Stimulated activated memory B cell treated with anti-CD40 and anti-IgM and Interleukin-4, amounts not matched to agents 10 μg/mL and 1 μg/mL and 100 μg/mL, for 72 hours (primary cell): ENCODE measurements around the gene SEC24A.
"Not testable (repeated sequence)": the region's sequence is repeated elsewhere in the genome, so short reads cannot be mapped to it uniquely, and the experiment has no call there.

Source experiments
- ATAC-seq: fragments of 150-1000 bp; cut with Tn5 transposase; 2 replicates; pipeline ENCODE4 v1.10.0; 2021
- H3K27ac Mint-ChIP-seq: one replicate; pipeline ENCODE4 v1.8.0; 2022; ENCODE audit warnings: mild to moderate bottlenecking, mixed read lengths
- H3K27me3 Mint-ChIP-seq: one replicate; pipeline ENCODE4 v1.8.0; 2022; ENCODE audit warnings: mixed read lengths
- H3K36me3 Mint-ChIP-seq: one replicate; pipeline ENCODE4 v1.8.0; 2022; ENCODE audit warnings: mixed read lengths
- H3K4me1 Mint-ChIP-seq: one replicate; pipeline ENCODE4 v1.8.0; 2022; ENCODE audit warnings: mixed read lengths
- H3K4me3 Mint-ChIP-seq: one replicate; pipeline ENCODE4 v1.8.0; 2022; ENCODE audit warnings: mild to moderate bottlenecking, moderate library complexity, mixed read lengths
- H3K9me3 Mint-ChIP-seq: one replicate; pipeline ENCODE4 v1.8.0; 2022; ENCODE audit warnings: mixed read lengths

Gene SEC24A

DNA sequence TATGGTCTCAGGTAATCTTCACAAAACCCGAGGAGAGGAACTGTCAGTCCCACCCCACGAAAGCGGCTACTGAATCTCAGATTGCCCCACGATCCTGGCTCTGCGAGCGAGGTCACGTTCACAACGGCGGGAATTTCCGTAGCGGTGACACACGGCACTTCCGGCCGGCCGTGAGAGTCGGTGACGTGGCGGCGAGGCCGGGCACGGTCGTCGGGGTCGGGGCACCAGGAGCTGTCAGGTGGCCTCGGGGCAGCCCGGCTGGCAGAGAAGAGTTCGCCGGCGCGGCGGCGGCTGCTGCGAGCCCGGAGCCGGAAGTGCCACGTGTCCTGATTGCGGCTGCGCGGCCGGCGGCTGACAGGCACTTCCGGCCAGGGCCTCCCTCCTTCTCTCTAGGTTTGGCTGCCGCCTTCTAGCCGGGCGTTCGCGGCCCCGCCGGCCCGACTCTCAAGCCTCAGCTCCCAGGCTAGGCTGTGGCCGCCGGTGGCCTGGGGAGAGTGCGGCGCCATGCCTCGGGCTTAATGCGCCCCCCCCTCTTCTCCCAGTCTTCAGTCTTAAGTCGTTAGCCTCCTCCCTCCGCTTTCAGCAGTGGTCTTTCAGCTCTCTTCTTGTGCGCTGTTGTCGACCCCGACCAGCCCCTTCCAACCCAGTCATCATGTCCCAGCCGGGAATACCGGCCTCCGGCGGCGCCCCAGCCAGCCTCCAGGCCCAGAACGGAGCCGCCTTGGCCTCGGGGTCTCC, at the start of gene SEC24A:
TSS of gene SEC24A (plus strand) at position 361 of the 738 bp plus-strand sequence. CDS start at position 653, 292 bp downstream.
- no peaks in the 10 kb centered on the region for H3K36me3 Mint-ChIP-seq
- no peaks in the 10 kb centered on the region for H3K27me3 Mint-ChIP-seq
- ATAC-seq, result peak; percentile 95
- H3K4me3 Mint-ChIP-seq, result peak within 1 kb of the TSS; percentile 98
- H3K4me1 Mint-ChIP-seq, result peaks cover 27% of the 10 kb centered on the region
- H3K9me3 Mint-ChIP-seq, result no peaks in the 10 kb centered on the region
- H3K27ac Mint-ChIP-seq, result peak within 1 kb of the TSS; percentile 99

GRCh38 chr5:134599820-134600219, 48.8 kb upstream of the SEC24A start:
- H3K4me1 Mint-ChIP-seq, H3K9me3 Mint-ChIP-seq, H3K27ac Mint-ChIP-seq, ATAC-seq, H3K4me3 Mint-ChIP-seq, H3K27me3 Mint-ChIP-seq: not testable (repeated sequence)
- H3K36me3 Mint-ChIP-seq, result peaks cover 13% of the 10 kb centered on the region

DNA sequence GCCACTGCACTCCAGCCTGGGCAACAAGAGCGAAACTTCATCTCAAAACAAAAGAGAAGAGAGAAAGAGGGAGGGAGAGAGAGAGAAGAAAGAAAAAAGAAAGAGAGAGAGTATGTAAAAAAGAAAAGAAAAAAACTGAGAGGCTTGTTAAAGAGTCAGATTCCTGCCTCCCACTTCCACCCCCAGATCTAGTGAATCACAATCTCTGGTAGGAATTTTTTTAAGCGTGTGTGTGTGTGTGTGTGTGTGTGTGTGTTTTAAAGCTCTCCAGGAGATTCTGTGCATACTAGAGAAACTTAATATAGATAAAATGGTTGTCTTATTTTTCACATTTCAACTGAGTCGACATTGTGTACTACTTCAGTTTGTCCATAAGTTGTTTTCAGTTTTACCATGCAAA, 48.0 kb upstream of the SEC24A start:
- Mint-ChIP-seq H3K9me3 (no peaks in the 10 kb centered on the region), H3K27ac (no peak overlapping the region)

GRCh38 chr5:134603059-134603458, 45.5 kb upstream of the SEC24A start:
- Mint-ChIP-seq H3K27ac (no peak overlapping the region), H3K36me3 (peaks cover 24% of the 10 kb centered on the region), H3K27me3 (no peaks in the 10 kb centered on the region), H3K9me3 (no peaks in the 10 kb centered on the region), H3K4me3 (no peak overlapping the region), H3K4me1 (no peaks in the 10 kb centered on the region)
- ATAC-seq, result no peak

More for the DNA sequence above, 48.0 kb upstream of the SEC24A start:
- Mint-ChIP-seq H3K4me1 (no peaks in the 10 kb centered on the region), H3K36me3 (peaks cover 18% of the 10 kb centered on the region), H3K4me3 (no peak overlapping the region), H3K27me3 (no peaks in the 10 kb centered on the region)
- ATAC-seq, result no peak

GRCh38 chr5:134604908-134605307, 43.7 kb upstream of the SEC24A start:
- no peak overlapping the region for H3K27ac Mint-ChIP-seq
- no peaks in the 10 kb centered on the region for H3K9me3 Mint-ChIP-seq
- no peaks in the 10 kb centered on the region for H3K4me1 Mint-ChIP-seq
- ATAC-seq, result no peak
- no peaks in the 10 kb centered on the region for H3K27me3 Mint-ChIP-seq
- H3K4me3 Mint-ChIP-seq, result no peak overlapping the region
- H3K36me3 Mint-ChIP-seq, result peaks cover 40% of the 10 kb centered on the region

DNA sequence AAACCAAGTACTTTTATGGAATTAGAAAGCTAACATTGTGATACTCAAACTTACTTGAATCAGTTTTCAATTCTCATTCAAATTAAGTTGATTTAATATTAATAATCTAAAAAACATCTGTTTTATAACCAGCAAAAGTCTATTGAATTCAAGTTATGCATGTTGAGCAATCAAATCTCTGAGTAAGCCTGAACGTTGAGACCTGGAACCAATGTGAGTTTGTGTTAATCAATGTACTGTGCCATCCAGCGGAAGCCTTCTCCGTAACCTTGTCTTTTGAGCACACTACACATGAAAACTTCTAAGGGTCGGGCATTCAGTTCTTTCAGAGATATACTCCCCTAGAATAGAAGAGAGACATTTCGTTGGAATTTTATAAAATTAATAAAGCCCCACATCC, 41.9 kb upstream of the SEC24A start:
- no peaks in the 10 kb centered on the region for H3K9me3 Mint-ChIP-seq
- H3K36me3 Mint-ChIP-seq, result peaks cover 40% of the 10 kb centered on the region

DNA sequence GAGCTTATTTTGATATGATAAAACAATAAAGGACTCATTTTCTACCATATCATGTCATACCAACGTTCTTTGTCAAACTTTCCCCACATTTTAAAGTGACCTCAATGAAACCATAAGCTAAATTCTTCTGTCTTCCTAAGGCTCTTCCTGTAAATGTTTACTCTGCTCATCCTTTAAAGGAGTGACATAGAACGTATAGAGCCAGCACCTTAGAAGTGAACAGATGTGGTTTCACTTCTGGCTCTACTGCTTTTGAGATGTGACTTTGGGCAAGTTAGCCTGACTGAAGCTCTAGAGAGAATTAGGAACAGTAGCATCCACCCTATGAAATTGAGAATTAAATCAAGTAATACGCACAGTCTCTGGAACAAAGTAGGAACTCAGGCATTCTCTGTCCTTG, 40.0 kb upstream of the SEC24A start:
- Mint-ChIP-seq H3K9me3 (no peaks in the 10 kb centered on the region), H3K27ac (peak overlapping the region; percentile 12), H3K36me3 (peaks cover 49% of the 10 kb centered on the region), H3K4me3 (no peak overlapping the region), H3K4me1 (no peaks in the 10 kb centered on the region), H3K27me3 (no peaks in the 10 kb centered on the region)
- no peak for ATAC-seq

More for the DNA sequence above, 41.9 kb upstream of the SEC24A start:
- H3K4me3 Mint-ChIP-seq, result no peak overlapping the region
- H3K27ac Mint-ChIP-seq, result no peak overlapping the region
- H3K4me1 Mint-ChIP-seq, result no peaks in the 10 kb centered on the region
- no peaks in the 10 kb centered on the region for H3K27me3 Mint-ChIP-seq
- no peak for ATAC-seq

DNA sequence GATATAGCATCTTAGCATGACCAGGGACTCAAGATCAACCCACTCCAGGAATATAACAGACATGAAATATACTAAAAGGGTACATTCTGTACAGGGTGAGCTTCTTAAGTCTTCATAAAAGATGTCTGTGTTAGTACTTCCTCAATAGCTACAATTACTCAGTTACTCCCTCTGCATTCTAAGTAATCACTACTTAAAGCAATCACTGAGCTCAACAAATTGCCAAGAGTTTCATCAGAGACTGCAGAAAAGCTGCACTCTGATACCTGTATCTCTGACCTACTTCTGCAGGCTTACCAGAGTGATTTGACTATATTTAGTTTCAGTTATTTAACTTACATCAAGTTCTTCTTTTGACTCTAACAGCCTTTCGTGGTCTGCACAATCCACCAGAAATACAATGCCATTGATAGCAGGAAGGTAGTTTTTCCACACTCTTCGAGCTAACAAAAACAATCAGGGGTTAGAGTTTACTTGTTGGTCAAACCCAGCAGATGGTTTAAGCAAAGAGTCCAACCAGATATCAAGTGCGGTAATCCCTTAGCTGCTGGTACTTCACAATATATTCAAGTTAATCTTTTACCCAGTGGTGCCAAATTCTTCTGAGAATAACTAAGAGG, 39.2 kb upstream of the SEC24A start:
- H3K36me3 Mint-ChIP-seq, result peaks cover 53% of the 10 kb centered on the region
- H3K4me3 Mint-ChIP-seq, result no peak overlapping the region
- ATAC-seq, result no peak
- no peaks in the 10 kb centered on the region for H3K27me3 Mint-ChIP-seq
- no peaks in the 10 kb centered on the region for H3K4me1 Mint-ChIP-seq
- H3K9me3 Mint-ChIP-seq, result no peaks in the 10 kb centered on the region
- H3K27ac Mint-ChIP-seq, result peak overlapping the region; percentile 12

GRCh38 chr5:134610725-134611124, 37.9 kb upstream of the SEC24A start:
- no peak overlapping the region for H3K27ac Mint-ChIP-seq
- no peaks in the 10 kb centered on the region for H3K4me1 Mint-ChIP-seq
- no peak for ATAC-seq
- H3K9me3 Mint-ChIP-seq, result no peaks in the 10 kb centered on the region
- H3K36me3 Mint-ChIP-seq, result peaks cover 54% of the 10 kb centered on the region
- no peaks in the 10 kb centered on the region for H3K27me3 Mint-ChIP-seq
- no peak overlapping the region for H3K4me3 Mint-ChIP-seq

GRCh38 chr5:134611515-134611914, 37.1 kb upstream of the SEC24A start:
- peaks cover 56% of the 10 kb centered on the region for H3K36me3 Mint-ChIP-seq
- no peaks in the 10 kb centered on the region for H3K27me3 Mint-ChIP-seq
- H3K27ac Mint-ChIP-seq, result no peak overlapping the region
- H3K4me1 Mint-ChIP-seq, result no peaks in the 10 kb centered on the region
- ATAC-seq, result no peak
- no peak overlapping the region for H3K4me3 Mint-ChIP-seq
- H3K9me3 Mint-ChIP-seq, result no peaks in the 10 kb centered on the region

DNA sequence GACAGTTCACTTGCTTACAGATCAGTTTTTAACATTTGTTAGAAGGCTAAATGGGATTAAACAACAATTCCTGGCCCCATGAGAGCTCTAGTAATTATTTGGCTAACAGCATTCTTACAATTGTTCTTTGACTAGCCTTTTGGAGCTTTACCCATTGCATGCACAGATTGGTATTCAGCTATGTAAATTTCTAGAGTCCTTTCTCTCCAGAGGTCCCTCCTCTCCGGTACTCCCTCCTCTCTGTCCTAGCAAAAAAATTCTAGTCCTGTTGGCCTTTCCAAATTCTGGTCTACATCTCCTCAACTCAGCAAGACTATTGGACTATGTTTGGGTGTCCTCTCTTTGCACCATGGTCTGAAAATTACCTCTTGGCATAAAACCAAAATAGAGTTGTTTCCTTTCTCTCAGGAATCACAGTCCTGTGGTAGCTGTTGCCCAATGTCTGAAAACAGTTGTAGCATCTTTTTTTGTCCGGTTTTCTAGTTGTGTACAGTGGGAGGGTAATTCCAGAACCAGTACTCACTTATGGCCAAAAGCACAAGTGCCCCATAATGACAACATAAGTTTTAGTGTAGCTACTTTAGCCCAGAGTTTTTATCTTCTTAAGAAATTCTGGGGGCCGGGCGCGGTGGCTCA, 34.0 kb upstream of the SEC24A start:
- Mint-ChIP-seq H3K4me1 (no peaks in the 10 kb centered on the region), H3K4me3 (no peak overlapping the region), H3K27me3 (no peaks in the 10 kb centered on the region), H3K36me3 (peaks cover 42% of the 10 kb centered on the region), H3K9me3 (no peaks in the 10 kb centered on the region), H3K27ac (no peak overlapping the region)
- ATAC-seq, result no peak

DNA sequence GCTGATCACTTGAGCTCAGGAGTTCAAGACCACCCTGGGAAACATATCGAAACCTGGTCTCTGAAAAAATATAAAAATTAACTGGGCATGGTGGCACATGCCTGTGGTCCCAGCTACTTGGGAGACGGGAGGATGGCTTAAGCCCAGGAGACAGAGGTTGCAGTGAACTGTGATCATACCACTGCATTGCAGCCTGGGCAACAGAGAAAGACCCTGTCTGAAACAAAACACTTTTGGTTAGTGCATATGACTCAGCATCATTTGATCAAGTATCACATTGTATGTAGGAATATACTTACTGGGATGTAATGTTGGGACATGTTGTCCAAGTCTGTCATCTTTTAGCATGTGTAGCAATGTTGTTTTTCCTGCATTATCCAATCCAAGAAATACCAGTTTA, 28.0 kb upstream of the SEC24A start:
- H3K4me3 Mint-ChIP-seq, result no peak overlapping the region
- peaks cover 33% of the 10 kb centered on the region for H3K36me3 Mint-ChIP-seq
- H3K27ac Mint-ChIP-seq, result no peak overlapping the region
- H3K27me3 Mint-ChIP-seq, result no peaks in the 10 kb centered on the region
- H3K4me1 Mint-ChIP-seq, result peaks cover 17% of the 10 kb centered on the region
- ATAC-seq, result no peak
- H3K9me3 Mint-ChIP-seq, result no peaks in the 10 kb centered on the region

DNA sequence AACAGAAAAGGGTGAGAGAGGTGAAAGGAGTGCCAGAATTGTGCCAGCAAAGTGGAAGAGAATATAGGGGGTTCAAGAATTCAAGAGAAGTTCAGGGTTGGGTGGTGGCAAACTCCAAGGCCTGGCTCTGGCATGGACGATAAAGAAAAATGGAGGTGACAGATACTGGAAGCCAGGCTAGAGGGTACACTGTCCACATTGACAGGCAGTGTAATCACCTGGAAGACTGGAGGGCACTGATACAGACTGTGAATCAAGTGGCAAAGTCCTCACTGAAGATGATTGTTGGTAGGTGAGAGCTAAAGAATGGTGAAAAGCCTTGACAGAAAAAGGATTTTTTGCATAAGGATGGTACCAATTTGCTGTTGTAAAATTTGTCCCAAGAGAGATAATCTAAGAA, 23.0 kb upstream of the SEC24A start:
- Mint-ChIP-seq H3K27me3 (no peaks in the 10 kb centered on the region), H3K4me1 (peaks cover 31% of the 10 kb centered on the region), H3K27ac (no peak overlapping the region), H3K36me3 (peaks cover 24% of the 10 kb centered on the region), H3K9me3 (no peaks in the 10 kb centered on the region), H3K4me3 (no peak overlapping the region)
- no peak for ATAC-seq

DNA sequence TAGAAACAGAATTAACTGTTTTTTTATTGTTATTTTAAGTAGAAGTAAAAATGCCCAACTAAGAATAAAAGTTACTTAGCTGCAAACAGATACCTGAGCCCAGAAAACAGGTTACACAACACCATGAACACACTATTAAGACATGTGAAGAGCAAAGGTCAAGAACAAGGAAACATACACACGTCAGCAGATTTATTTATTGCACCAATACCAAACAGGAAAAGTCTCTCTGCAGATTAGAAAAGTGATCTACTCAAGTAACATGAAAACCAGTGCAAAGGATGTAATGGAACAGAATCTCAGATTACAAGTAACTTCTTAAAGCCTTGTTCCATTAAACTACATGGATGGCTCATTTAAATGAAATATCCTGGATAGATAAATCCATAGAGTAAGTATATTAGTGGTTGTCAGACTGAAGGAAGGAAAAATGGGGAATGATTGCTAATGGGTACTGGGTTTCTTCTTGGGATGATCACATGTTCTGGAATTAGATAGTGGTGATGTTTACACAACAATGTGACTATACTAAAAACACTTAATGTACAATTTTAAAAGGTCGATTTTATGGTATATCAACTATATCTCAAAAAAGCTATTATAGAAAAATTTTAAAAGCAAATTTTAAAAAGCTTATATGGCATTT, 22.1 kb upstream of the SEC24A start:
- no peak overlapping the region for H3K4me3 Mint-ChIP-seq
- H3K27ac Mint-ChIP-seq, result no peak overlapping the region
- H3K4me1 Mint-ChIP-seq, result peaks cover 39% of the 10 kb centered on the region
- H3K36me3 Mint-ChIP-seq, result peaks cover 24% of the 10 kb centered on the region
- no peaks in the 10 kb centered on the region for H3K9me3 Mint-ChIP-seq
- H3K27me3 Mint-ChIP-seq, result no peaks in the 10 kb centered on the region
- ATAC-seq, result no peak

- peak overlapping the region; percentile 12 for H3K4me3 Mint-ChIP-seq
- no peaks in the 10 kb centered on the region for H3K9me3 Mint-ChIP-seq
- no peak for ATAC-seq
- H3K27me3 Mint-ChIP-seq, result no peaks in the 10 kb centered on the region
- H3K27ac Mint-ChIP-seq, result no peak overlapping the region
- no peaks in the 10 kb centered on the region for H3K36me3 Mint-ChIP-seq
- H3K4me1 Mint-ChIP-seq, result peaks cover 26% of the 10 kb centered on the region
Observed at GRCh38 chr5:134634227-134634626, 14.4 kb upstream of the SEC24A start.
